ENCODE data around the gene MRPL36.

DNA sequence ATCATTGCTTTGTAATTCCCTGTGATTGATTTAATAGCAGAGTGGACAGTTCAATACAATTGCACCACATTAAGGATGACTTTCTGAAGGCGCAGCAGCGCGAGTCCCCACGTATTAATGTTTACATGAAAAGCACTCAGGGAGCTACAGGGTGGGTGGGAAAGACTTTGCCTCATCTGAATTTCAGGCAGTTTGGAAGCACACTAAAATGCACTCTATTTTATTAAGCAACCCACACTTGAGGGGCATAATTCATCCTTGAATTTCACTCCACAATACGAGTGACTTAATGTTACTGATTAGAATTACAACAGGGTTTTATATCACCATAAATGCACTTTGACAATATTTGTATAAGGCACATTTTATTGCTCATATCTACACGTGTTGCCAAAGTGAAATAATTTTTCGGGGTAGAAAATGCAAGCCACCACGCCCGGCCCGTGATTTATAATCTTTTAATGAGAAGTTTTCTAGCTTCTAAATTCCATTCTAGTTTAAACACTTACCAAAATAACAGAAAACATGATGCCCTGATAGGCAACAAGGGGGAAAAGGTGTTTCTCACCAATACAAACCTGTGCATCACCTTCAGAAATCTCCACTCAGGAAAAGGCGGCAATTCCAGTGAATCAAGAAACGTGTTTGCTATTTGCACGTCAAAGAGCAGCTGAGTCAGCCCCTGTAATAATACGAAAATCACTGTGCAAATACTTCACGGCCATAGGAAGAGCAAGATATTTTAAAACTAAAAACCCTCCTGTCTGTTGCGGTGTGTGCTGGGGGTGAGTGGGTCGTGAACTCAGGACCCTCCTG is 42.6 kb upstream of the MRPL36 start:
- TF ChIP-seq, protein P1, sequence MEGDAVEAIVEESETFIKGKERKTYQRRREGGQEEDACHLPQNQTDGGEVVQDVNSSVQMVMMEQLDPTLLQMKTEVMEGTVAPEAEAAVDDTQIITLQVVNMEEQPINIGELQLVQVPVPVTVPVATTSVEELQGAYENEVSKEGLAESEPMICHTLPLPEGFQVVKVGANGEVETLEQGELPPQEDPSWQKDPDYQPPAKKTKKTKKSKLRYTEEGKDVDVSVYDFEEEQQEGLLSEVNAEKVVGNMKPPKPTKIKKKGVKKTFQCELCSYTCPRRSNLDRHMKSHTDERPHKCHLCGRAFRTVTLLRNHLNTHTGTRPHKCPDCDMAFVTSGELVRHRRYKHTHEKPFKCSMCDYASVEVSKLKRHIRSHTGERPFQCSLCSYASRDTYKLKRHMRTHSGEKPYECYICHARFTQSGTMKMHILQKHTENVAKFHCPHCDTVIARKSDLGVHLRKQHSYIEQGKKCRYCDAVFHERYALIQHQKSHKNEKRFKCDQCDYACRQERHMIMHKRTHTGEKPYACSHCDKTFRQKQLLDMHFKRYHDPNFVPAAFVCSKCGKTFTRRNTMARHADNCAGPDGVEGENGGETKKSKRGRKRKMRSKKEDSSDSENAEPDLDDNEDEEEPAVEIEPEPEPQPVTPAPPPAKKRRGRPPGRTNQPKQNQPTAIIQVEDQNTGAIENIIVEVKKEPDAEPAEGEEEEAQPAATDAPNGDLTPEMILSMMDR (IDR thresholded peaks at IDR 0.05), result no peak
- no peak for TF ChIP-seq POLR2A (IDR thresholded peaks at IDR 0.05)
